HEK293 (cell line): Measurements from ENCODE around the gene TIAL1.
A peak's percentile ranks its signal among the peaks of the same experiment; 100 is the strongest.

Experiments used
- CTCF ChIA-PET: fragments of 350-600 bp; formaldehyde crosslinking; extraction: SDS; loops from one replicate; lab custom pipeline; 2021; ENCODE audit warnings: antibody characterized with exemption; lab: Yijun Ruan, JAX
- POLR2A ChIA-PET: fragments of 300-600 bp; formaldehyde crosslinking; extraction: SDS; loops from one replicate; lab custom pipeline; 2020; ENCODE audit warnings: antibody characterized with exemption, inconsistent platforms; lab: Yijun Ruan, JAX
- H3K27ac ChIP-seq: fragments of 200-500 bp; sonication (Bioruptor generic); 2 replicates; pipeline ENCODE4 v1.5.1; 2014; ENCODE audit warnings: low read depth, low read length, control low read depth, inconsistent platforms; ENCODE audit errors: extremely low read depth
- H3K36me3 ChIP-seq, 2 experiments: fragments of 200-500 bp in 1 of 2; sonication (Bioruptor generic) in 1 of 2; 1 replicate in 1 of 2; 2 replicates in 1 of 2; pipeline ENCODE4 v1.5.1; 2014 to 2017; ENCODE audit warnings: inconsistent platforms in 2 of 2, low read length in 2 of 2; ENCODE audit not compliant: control insufficient read depth in 2 of 2, insufficient read depth in 1 of 2
- H3K4me1 ChIP-seq: fragments of 200-500 bp; sonication (Bioruptor generic); 2 replicates; pipeline ENCODE4 v1.5.1; 2014; ENCODE audit warnings: mild to moderate bottlenecking, low read length, inconsistent platforms; ENCODE audit not compliant: control insufficient read depth, insufficient read depth
- H3K4me3 ChIP-seq: 2 replicates; pipeline ENCODE4 v1.5.1; 2011; ENCODE audit warnings: low read depth, mild to moderate bottlenecking, control low read depth, low read length, moderate library complexity
- H3K9me3 ChIP-seq: fragments of 200-500 bp; sonication (Bioruptor generic); 2 replicates; pipeline ENCODE4 v1.5.1; 2014; ENCODE audit warnings: low read depth, low read length, inconsistent platforms; ENCODE audit not compliant: control insufficient read depth, insufficient read depth
- FEZF1 ChIP-seq: fragments of 450-650 bp; formaldehyde crosslinking; IDR thresholded peaks from 2 replicates; pipeline ENCODE4 v1.5.1; 2016; ENCODE audit warnings: missing biosample characterization, missing genetic modification characterization
- PRDM1 ChIP-seq: fragments of 450-650 bp; formaldehyde crosslinking; IDR thresholded peaks from 2 replicates; pipeline ENCODE4; 2016; ENCODE audit warnings: missing biosample characterization, missing genetic modification characterization
- SCRT2 ChIP-seq: fragments of 450-650 bp; formaldehyde crosslinking; IDR thresholded peaks from 2 replicates; pipeline ENCODE4 v1.5.1; 2016; ENCODE audit warnings: missing biosample characterization, missing genetic modification characterization
- SETDB1 ChIP-seq: IDR thresholded peaks from one replicate; pipeline ENCODE4 v1.6.1; 2017; ENCODE audit warnings: mild to moderate bottlenecking, low read length, moderate library complexity, mixed read lengths; ENCODE audit not compliant: insufficient read length
- SP3 ChIP-seq: fragments of 450-650 bp; formaldehyde crosslinking; IDR thresholded peaks from 2 replicates; pipeline ENCODE4 v1.5.1; 2016; ENCODE audit warnings: missing biosample characterization, missing genetic modification characterization
- SP7 ChIP-seq: fragments of 450-650 bp; formaldehyde crosslinking; IDR thresholded peaks from 2 replicates; pipeline ENCODE4 v1.5.1; 2016; ENCODE audit warnings: missing biosample characterization, missing genetic modification characterization
- TCF7L2 ChIP-seq: IDR thresholded peaks from 2 replicates; pipeline ENCODE4 v1.6.1; 2011; ENCODE audit warnings: low read depth, mild to moderate bottlenecking, inconsistent platforms, low read length, moderate library complexity, borderline replicate concordance
- ZEB2 ChIP-seq: fragments of 450-650 bp; formaldehyde crosslinking; IDR thresholded peaks from 2 replicates; pipeline ENCODE4 v1.5.1; 2016; ENCODE audit warnings: missing biosample characterization, missing genetic modification characterization
- ZFP41 ChIP-seq: fragments of 450-650 bp; formaldehyde crosslinking; IDR thresholded peaks from 2 replicates; pipeline ENCODE4 v1.5.1; 2016; ENCODE audit warnings: missing biosample characterization, missing genetic modification characterization, borderline replicate concordance
- ZNF121 ChIP-seq: fragments of 450-650 bp; formaldehyde crosslinking; IDR thresholded peaks from 2 replicates; pipeline ENCODE4 v1.5.1; 2016; ENCODE audit warnings: missing biosample characterization, missing genetic modification characterization
- ZNF132 ChIP-seq: fragments of 450-650 bp; formaldehyde crosslinking; IDR thresholded peaks from 2 replicates; pipeline ENCODE4 v1.5.1; 2017; ENCODE audit warnings: missing biosample characterization, missing genetic modification characterization, borderline replicate concordance
- ZNF133 ChIP-seq: fragments of 450-650 bp; formaldehyde crosslinking; IDR thresholded peaks from 2 replicates; pipeline ENCODE4 v1.5.1; 2016; ENCODE audit warnings: missing biosample characterization, missing genetic modification characterization
- ZNF2 ChIP-seq: fragments of 450-650 bp; formaldehyde crosslinking; IDR thresholded peaks from 2 replicates; pipeline ENCODE4 v1.5.1; 2016; ENCODE audit warnings: missing biosample characterization, missing genetic modification characterization
- ZNF202 ChIP-seq: fragments of 450-650 bp; formaldehyde crosslinking; IDR thresholded peaks from 2 replicates; pipeline ENCODE4 v1.5.1; 2016; ENCODE audit warnings: missing biosample characterization, missing genetic modification characterization, borderline replicate concordance
- ZNF214 ChIP-seq: fragments of 450-650 bp; formaldehyde crosslinking; IDR thresholded peaks from 2 replicates; pipeline ENCODE4 v1.5.1; 2017; ENCODE audit warnings: missing biosample characterization, mild to moderate bottlenecking, missing genetic modification characterization, borderline replicate concordance
- ZNF266 ChIP-seq: fragments of 450-650 bp; formaldehyde crosslinking; IDR thresholded peaks from 2 replicates; pipeline ENCODE4 v1.5.1; 2016; ENCODE audit warnings: missing biosample characterization, missing genetic modification characterization, low read depth
- ZNF600 ChIP-seq: fragments of 450-650 bp; formaldehyde crosslinking; IDR thresholded peaks from 2 replicates; pipeline ENCODE4 v1.5.1; 2016; ENCODE audit warnings: missing biosample characterization, missing genetic modification characterization
- ZNF654 ChIP-seq: fragments of 450-650 bp; formaldehyde crosslinking; IDR thresholded peaks from 2 replicates; pipeline ENCODE4 v1.5.1; 2016; ENCODE audit warnings: low read depth, missing biosample characterization, missing genetic modification characterization
- ZNF792 ChIP-seq: fragments of 450-650 bp; formaldehyde crosslinking; IDR thresholded peaks from 2 replicates; pipeline ENCODE4 v1.5.1; 2016; ENCODE audit warnings: missing biosample characterization, missing genetic modification characterization
- ZNF837 ChIP-seq: fragments of 450-650 bp; formaldehyde crosslinking; IDR thresholded peaks from 2 replicates; pipeline ENCODE4 v1.5.1; 2016; ENCODE audit warnings: missing biosample characterization, missing genetic modification characterization
- ZSCAN16 ChIP-seq: fragments of 450-650 bp; formaldehyde crosslinking; IDR thresholded peaks from 2 replicates; pipeline ENCODE4 v1.5.1; 2016; ENCODE audit warnings: missing biosample characterization, missing genetic modification characterization
- TF ChIP-seq, protein P1 (sequence below): fragments of 450-650 bp; formaldehyde crosslinking; IDR thresholded peaks from 2 replicates; pipeline ENCODE4 v1.5.1; 2016; ENCODE audit warnings: missing biosample characterization, missing genetic modification characterization
- TF ChIP-seq, protein P2 (sequence below): fragments of 450-650 bp; formaldehyde crosslinking; IDR thresholded peaks from 2 replicates; pipeline ENCODE4 v1.5.1; 2016; ENCODE audit warnings: missing biosample characterization, missing genetic modification characterization
- TF ChIP-seq, protein P3 (sequence below): fragments of 450-650 bp; formaldehyde crosslinking; IDR thresholded peaks from 2 replicates; pipeline ENCODE4 v1.5.1; 2016; ENCODE audit warnings: missing biosample characterization, missing genetic modification characterization
- TF ChIP-seq, protein P4 (sequence below): fragments of 450-650 bp; formaldehyde crosslinking; IDR thresholded peaks from 2 replicates; pipeline ENCODE4 v1.5.1; 2016; ENCODE audit warnings: missing biosample characterization, missing genetic modification characterization
- TF ChIP-seq, protein P5 (sequence below): IDR thresholded peaks from 2 replicates; pipeline ENCODE4 v1.6.1; 2011; ENCODE audit warnings: mild to moderate bottlenecking, low read depth, low read length, borderline replicate concordance
- TF ChIP-seq, protein P6 (sequence below): fragments of 450-650 bp; formaldehyde crosslinking; IDR thresholded peaks from 2 replicates; pipeline ENCODE4 v1.5.1; 2016; ENCODE audit warnings: missing biosample characterization, missing genetic modification characterization

Gene TIAL1

DNA sequence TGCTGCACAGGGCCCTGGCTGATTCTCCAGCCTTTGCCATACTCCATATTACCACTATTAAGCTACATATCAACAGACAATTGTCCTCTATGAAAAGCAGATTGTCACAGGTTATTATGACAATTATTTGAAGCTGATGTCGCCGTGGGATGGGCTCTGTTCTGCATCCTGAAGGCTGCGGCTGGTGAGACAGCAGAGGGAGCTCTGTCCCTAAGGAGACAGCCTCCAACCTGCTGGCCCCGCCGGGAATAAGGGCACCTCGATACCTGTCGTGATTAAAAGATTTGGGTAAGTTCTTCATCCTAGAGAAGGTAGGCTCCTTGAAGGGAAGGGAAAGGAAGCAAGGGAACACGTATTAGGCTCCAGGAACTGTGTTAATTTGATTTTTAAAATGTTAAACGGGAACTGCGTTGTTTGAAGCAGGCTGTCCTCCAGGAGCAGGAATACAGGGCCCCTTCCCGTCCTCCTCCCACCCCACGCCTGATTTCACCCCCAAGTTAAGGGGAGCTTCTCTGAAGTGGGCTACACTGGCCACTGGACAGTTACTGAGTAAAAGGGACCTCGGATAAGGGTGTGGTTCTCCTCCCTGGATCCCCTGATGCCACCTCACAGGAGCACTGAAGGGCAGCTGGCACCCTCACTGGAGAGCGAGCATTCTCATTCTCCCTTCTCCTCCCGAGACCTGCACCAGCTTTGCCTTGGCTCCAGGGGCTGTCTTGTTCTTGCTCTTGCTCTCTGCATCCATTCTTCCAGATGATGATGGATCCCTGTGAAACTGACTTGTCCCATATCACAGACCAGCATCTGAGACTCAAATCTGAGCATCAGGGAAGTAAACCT is 11.8 kb upstream of the TIAL1 start:
- H3K4me1 ChIP-seq = no peaks in the 10 kb centered on the region
- no peak overlapping the region for H3K4me3 ChIP-seq
- no peaks in the 10 kb centered on the region for H3K36me3 ChIP-seq
- ChIA-PET CTCF (interaction anchor here (0.5 to 2.3 kb wide), 30 partner anchors 9 to 729 kb away, joined by 3 to 14 read pairs (median 3); partner anchors contain the start of genes MCMBP and TIAL1), POLR2A (interaction anchor here (0.7 to 1.3 kb wide), 3 partner anchors 9 to 15 kb away, joined by 3 to 4 read pairs (median 3); partner anchors contain the start of gene TIAL1)
- H3K27ac ChIP-seq = no peak overlapping the region
- H3K9me3 ChIP-seq = no peaks in the 10 kb centered on the region
- TF ChIP-seq ZNF132 (tag by site-specific recombination) = no peak
- no peak for TF ChIP-seq ZNF133 (tag by site-specific recombination)
- TF ChIP-seq SETDB1 = no peak
- no peak for TF ChIP-seq SCRT2 (tag by site-specific recombination)
- no peak for TF ChIP-seq ZNF792 (tag by site-specific recombination)
- TF ChIP-seq, protein P1, sequence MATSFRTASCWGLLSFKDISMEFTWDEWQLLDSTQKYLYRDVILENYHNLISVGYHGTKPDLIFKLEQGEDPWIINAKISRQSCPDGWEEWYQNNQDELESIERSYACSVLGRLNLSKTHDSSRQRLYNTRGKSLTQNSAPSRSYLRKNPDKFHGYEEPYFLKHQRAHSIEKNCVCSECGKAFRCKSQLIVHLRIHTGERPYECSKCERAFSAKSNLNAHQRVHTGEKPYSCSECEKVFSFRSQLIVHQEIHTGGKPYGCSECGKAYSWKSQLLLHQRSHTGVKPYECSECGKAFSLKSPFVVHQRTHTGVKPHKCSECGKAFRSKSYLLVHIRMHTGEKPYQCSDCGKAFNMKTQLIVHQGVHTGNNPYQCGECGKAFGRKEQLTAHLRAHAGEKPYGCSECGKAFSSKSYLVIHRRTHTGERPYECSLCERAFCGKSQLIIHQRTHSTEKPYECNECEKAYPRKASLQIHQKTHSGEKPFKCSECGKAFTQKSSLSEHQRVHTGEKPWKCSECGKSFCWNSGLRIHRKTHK (tag by site-specific recombination) = no peak
- no peak for TF ChIP-seq ZSCAN16 (tag by site-specific recombination)
- TF ChIP-seq ZNF600 (tag by site-specific recombination) = 0 out of 2 replicates have a peak, but pooled peaks have one; percentile 35
- TF ChIP-seq ZNF837 (tag by site-specific recombination) = no peak
- TF ChIP-seq, protein P2, sequence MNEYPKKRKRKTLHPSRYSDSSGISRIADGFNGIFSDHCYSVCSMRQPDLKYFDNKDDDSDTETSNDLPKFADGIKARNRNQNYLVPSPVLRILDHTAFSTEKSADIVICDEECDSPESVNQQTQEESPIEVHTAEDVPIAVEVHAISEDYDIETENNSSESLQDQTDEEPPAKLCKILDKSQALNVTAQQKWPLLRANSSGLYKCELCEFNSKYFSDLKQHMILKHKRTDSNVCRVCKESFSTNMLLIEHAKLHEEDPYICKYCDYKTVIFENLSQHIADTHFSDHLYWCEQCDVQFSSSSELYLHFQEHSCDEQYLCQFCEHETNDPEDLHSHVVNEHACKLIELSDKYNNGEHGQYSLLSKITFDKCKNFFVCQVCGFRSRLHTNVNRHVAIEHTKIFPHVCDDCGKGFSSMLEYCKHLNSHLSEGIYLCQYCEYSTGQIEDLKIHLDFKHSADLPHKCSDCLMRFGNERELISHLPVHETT (tag by site-specific recombination) = no peak
- no peak for TF ChIP-seq ZNF266
- no peak for TF ChIP-seq ZNF121 (tag by site-specific recombination)
- TF ChIP-seq TCF7L2 = no peak
- no peak for TF ChIP-seq FEZF1 (tag by site-specific recombination)
- TF ChIP-seq ZEB2 = peak; percentile 65
- no peak for TF ChIP-seq ZNF214 (tag by site-specific recombination)
- TF ChIP-seq ZNF202 (tag by site-specific recombination) = no peak
- TF ChIP-seq, protein P3, sequence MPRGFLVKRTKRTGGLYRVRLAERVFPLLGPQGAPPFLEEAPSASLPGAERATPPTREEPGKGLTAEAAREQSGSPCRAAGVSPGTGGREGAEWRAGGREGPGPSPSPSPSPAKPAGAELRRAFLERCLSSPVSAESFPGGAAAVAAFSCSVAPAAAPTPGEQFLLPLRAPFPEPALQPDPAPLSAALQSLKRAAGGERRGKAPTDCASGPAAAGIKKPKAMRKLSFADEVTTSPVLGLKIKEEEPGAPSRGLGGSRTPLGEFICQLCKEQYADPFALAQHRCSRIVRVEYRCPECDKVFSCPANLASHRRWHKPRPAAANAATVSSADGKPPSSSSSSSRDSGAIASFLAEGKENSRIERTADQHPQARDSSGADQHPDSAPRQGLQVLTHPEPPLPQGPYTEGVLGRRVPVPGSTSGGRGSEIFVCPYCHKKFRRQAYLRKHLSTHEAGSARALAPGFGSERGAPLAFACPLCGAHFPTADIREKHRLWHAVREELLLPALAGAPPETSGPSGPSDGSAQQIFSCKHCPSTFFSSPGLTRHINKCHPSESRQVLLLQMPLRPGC (tag by site-specific recombination) = no peak
- TF ChIP-seq SP3 (tag by site-specific recombination) = no peak
- TF ChIP-seq, protein P4, sequence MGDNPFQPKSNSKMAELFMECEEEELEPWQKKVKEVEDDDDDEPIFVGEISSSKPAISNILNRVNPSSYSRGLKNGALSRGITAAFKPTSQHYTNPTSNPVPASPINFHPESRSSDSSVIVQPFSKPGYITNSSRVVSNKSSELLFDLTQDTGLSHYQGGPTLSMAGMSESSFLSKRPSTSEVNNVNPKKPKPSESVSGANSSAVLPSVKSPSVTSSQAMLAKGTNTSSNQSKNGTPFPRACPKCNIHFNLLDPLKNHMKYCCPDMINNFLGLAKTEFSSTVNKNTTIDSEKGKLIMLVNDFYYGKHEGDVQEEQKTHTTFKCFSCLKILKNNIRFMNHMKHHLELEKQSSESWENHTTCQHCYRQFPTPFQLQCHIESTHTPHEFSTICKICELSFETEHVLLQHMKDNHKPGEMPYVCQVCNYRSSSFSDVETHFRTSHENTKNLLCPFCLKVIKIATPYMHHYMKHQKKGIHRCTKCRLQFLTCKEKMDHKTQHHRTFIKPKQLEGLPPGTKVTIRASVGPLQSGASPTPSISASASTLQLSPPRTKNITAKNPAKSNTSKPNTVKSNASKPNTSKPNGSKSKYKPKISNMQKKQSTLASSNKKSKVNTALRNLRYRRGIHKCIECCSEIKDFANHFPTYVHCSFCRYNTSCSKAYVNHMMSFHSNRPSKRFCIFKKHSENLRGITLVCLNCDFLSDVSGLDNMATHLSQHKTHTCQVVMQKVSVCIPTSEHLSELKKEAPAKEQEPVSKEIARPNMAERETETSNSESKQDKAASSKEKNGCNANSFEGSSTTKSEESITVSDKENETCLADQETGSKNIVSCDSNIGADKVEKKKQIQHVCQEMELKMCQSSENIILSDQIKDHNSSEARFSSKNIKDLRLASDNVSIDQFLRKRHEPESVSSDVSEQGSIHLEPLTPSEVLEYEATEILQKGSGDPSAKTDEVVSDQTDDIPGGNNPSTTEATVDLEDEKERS (tag by site-specific recombination) = no peak
- TF ChIP-seq ZNF2 (tag by site-specific recombination) = no peak
- no peak for TF ChIP-seq SP7 (tag by site-specific recombination)
- TF ChIP-seq, protein P5, sequence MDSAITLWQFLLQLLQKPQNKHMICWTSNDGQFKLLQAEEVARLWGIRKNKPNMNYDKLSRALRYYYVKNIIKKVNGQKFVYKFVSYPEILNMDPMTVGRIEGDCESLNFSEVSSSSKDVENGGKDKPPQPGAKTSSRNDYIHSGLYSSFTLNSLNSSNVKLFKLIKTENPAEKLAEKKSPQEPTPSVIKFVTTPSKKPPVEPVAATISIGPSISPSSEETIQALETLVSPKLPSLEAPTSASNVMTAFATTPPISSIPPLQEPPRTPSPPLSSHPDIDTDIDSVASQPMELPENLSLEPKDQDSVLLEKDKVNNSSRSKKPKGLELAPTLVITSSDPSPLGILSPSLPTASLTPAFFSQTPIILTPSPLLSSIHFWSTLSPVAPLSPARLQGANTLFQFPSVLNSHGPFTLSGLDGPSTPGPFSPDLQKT = no peak
- TF ChIP-seq, protein P6, sequence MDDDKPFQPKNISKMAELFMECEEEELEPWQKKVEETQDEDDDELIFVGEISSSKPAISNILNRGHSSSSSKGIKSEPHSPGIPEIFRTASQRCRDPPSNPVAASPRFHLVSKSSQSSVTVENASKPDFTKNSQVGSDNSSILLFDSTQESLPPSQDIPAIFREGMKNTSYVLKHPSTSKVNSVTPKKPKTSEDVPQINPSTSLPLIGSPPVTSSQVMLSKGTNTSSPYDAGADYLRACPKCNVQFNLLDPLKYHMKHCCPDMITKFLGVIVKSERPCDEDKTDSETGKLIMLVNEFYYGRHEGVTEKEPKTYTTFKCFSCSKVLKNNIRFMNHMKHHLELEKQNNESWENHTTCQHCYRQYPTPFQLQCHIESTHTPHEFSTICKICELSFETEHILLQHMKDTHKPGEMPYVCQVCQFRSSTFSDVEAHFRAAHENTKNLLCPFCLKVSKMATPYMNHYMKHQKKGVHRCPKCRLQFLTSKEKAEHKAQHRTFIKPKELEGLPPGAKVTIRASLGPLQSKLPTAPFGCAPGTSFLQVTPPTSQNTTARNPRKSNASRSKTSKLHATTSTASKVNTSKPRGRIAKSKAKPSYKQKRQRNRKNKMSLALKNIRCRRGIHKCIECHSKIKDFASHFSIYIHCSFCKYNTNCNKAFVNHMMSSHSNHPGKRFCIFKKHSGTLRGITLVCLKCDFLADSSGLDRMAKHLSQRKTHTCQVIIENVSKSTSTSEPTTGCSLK (tag by site-specific recombination) = no peak
- no peak for TF ChIP-seq PRDM1 (tag by site-specific recombination)
- peak; percentile 92 for TF ChIP-seq ZNF654 (tag by site-specific recombination)
- no peak for TF ChIP-seq ZFP41
